GM19395 (cell line): ENCODE measurements around the gene PPBP.
"Not testable (repeated sequence)": the region's sequence is repeated elsewhere in the genome, so short reads cannot be mapped to it uniquely, and the experiment has no call there.

Source experiments
- ATAC-seq: cut with Tn5 transposase; IDR thresholded peaks from one replicate; pipeline ENCODE4 v1.9.1; 2021; ENCODE audit warnings: mild to moderate bottlenecking, moderate library complexity; ENCODE audit not compliant: unreplicated experiment

The PPBP gene

DNA sequence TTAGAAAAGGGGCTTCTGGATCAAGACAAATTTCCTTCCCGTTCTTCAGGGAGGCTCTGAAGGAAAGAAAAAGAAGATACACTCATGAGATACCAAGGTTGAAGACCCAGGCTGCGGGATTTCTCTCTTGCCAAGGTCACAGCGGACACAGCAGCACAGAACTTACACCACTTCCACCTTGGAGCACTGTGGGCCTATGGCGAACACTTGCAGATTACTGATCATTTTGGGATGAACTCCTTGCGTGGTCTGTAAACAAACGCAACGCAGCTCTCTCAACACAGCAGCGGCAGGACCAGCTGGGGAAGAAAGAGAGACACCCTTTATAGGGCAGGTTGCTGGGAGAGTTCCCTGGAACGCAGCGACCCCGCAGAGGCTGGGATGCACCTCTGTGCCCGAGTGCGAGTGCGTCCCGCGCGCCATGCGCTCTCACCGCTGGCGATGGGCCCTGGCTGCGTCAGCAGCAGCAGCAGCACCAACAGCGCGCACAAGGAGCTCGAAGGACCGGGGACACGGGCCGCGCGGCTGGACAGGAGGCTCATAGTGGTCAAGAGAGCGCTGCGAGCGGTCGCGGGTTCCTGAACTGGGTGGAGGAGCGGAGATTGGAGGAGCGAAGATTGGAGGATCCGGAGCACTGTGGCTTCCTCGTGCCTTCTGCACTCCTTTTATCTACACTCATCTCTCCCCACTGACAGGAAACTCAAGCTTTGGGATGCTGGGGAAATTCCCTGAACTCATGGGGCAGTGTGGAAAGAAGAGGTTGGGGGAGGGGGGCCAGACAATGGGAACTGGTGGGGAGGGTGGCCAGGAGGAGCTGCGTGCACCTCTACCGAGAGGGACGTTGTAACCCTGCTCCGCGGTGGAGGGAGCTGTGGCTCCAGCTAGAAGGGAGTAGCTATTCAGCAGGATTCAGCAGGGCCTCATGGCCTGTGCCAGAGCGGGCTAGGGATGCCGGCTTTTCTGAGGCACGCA is 10.3 kb upstream of the PPBP start, which contains the start of gene CXCL5:
Gene CXCL5 (minus strand): TSS at position 638 of the 972 bp plus-strand sequence. CDS start 96 bp downstream, at position 542.
- ATAC-seq: no peak

- no peak for ATAC-seq
These were observed 4.1 kb upstream of the PPBP start for GRCh38 chr4:73992050-73992449.

GRCh38 chr4:73991742-73992000 is 3.7 kb upstream of the PPBP start:
- ATAC-seq: no peak

DNA sequence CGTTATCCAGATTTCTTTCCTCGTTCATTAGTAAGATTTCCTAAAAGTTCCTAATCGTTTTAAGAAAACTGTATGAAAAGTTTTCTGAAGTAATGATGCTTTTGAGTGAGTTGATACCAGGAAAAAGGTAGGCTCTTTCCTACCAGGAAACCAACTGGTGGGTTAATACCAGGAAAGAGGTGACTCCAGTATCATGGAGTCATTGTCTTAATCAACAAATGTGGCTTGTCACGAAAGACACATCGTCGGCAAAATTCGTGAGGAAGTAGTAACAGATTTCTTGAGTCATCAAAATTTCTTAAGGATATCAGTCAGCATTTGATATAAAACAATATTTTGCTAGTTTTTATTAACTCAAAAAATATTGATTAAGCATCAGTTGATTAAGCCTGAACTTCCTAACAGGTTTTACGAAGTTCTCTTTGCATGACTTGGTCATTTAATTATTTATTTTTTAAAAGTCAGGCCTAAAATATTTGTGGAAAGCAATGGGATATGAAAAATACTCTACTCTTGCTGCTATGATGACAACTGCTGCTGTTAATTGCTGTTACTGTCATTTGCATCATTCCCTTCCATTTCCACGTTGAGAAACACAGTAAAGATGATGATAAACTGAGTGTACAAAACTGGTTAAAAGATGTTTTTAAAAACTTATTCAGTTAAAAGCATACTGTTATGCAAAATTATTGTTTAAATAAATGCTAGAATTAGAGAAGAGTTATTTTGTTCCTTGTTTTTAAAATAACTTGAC is 3.2 kb upstream of the PPBP start:
- no peak for ATAC-seq

GRCh38 chr4:73989928-73990327 is 1.9 kb upstream of the PPBP start:
- ATAC-seq: no peak

DNA sequence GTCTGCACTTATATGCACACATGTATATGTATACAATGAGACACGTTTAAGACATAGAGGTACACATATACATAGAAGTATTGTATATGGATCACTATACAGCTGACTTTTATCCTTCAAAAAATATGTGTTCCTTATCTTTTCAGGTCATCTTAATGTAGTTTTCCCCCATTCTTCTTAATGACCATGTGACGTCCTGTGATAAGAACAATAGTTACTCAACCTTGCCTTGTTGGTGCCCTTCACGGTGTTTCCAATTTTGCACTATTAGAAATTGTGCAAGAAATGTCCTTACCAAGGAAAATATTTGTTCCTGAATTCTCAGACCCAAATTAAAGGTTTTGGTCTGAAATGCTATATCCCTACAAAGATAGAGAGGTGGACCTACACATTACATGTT is 1.0 kb upstream of the PPBP start:
- ATAC-seq: no peak

DNA sequence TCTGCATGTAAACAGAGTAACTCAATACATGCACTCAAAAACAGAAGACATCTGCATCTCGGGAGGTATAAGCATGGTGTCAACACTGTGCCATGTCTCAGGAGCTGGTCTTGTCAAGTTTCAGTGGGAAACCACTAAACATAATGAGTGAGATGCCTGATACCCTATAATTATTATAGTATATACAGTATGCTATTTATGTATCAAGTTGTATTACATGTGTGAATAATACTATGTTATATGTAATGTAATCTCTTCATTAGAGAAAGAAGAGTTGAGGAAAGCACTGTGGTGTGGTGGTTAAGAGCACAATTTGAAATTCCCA is 2.5 kb downstream of the PPBP start:
- ATAC-seq: no peak

GRCh38 chr4:73984736-73985527 is 3.1 kb downstream of the PPBP start:
- no peak for ATAC-seq

DNA sequence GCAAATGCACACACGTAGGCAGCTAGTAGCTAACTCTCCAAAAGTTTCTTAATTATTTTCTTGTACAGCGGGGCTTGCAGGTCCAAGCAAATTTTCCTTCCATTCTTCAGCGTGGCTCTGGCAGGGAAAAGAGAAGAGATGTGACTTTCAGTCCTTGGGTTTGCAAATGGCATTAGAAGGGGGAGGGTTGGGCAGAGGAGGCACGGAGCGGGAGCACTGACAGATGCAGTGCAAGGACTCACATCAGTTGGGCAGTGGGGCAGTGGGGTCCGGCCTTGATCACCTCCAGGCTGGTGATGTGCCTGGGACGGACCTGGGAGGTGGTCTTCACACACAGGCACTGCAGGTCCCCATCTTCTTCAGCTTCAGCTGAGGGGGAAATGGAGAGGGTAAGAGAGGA is 6.8 kb downstream of the PPBP start:
- ATAC-seq: not testable (repeated sequence)

GRCh38 chr4:73979407-73979957 is 8.5 kb downstream of the PPBP start:
- ATAC-seq: no peak

DNA sequence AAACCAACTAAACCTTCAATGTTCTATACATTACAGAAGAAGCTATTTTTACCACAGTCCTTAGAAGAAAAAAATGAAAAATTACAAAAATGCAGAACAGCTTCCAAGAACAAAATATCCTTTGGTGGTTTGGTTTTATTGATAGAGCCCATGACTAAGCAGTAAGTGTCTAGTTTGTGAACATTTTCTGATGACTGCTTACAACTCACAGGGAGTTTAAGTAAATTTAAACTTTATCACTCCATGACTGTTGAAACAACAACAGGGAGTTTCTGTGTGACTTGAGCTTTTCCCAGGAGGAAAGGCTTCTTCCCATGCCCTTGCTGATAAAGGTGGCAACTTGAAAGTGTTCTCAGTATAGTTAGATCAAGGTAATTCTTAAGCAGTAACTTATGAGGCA is 9.1 kb downstream of the PPBP start:
- no peak for ATAC-seq

DNA sequence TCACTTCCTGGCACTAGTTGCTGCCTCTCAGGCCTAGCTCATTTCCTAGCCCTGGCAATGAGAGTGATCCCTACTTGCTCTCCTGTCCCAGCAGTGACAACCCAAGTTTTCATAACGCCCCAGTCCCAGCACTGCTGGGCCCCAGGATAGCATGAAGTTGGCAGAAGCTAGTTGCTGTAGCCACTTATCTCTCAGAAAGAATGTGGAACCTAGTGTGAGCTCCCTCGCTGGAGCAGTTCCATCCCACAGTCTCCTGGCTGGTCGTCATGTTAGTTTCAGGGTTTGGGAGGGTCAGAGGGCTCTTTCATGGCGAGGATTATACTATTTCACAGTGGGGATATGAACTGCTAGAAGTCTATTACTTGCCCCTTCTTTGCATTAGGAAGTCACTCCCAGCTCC is 11.3 kb downstream of the PPBP start:
- no peak for ATAC-seq

GRCh38 chr4:73976217-73976616 is 11.8 kb downstream of the PPBP start:
- ATAC-seq: no peak

GRCh38 chr4:73974352-73974751 is 13.6 kb downstream of the PPBP start:
- no peak for ATAC-seq

DNA sequence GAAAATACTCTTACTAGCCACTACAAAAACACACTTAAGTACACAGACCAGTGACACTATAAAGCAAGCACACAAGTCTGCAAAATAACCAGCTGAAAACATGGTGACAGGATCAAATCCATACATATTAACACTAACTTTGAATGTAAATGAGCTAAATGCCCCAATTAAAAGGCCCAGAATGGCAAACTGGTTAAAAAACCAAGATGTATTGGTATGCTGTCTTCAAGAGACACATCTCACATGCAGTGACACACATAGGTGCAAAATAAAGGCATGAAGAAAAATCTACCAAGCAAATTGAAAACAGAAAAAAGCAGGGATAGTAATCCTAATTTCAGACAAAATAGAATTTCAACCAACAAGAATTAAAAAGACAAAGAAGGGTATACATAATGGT is 17.0 kb downstream of the PPBP start:
- ATAC-seq: no peak

DNA sequence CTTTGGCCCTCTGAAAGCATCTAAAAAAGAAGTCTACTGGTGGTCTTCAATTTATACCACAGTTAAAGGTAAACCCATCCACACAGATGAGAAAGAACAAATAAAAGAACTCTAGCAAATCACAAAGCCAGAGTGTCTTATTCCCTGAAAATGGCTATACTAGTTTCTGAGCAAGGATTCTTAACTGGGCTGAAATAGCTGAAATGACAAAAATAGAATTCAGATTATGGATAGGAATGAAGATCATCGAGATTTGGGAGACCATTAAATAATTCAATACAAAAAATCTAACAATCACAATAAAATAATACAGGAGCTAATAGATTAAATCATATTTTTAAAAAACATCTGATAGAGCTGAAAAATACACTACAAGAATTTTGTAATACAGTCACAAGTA is 18.0 kb downstream of the PPBP start:
- ATAC-seq: no peak

GRCh38 chr4:73967866-73968265 is 20.1 kb downstream of the PPBP start:
- ATAC-seq: no peak

GRCh38 chr4:73964862-73965611 is 23.0 kb downstream of the PPBP start:
- no peak for ATAC-seq

DNA sequence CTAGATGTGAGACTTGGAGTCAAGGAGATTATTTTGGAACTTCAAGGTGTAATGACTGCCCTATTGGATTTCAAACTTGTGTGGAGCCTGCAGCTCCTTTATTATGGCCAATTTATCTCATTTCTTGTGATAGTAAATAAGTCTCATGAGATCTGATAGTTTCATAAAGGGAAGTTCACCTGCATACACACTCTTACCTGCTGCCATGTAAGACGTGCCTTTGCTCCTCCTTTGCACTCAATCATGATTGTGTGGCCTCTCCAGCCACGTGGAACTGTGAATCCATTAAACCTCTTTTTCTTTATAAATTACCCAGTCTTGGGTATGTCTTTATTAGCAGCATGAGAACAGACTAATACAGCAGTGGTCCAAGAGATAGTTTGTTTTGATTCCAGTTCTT is 25.3 kb downstream of the PPBP start:
- no peak for ATAC-seq

- ATAC-seq: not testable (repeated sequence)
These were observed 28.9 kb downstream of the PPBP start for GRCh38 chr4:73959041-73959440.

DNA sequence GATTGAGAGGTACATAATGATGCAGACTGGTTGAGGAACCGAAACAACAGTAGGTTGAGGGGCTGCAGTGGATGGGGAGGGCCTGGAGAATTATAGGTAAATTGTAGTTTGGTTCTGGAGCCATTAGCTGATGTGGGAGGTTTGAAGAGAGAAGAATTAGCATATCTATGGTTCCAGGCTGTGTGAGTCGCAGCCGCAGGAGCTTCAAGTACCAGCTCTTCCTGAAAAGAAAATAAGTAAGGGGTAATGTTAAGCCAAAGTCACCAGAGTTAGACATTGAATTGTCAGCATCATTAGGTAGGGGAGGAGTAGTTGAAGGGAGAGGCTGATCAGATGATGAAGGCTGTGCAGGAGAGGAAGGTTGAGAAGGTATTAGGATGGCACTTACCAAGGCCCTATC is 35.6 kb downstream of the PPBP start:
- no peak for ATAC-seq
